PFSK-1 (cell line): ENCODE data around the gene BACH1.

ENCODE experiments used
- POLR2AphosphoS5 ChIP-seq: IDR thresholded peaks from 2 replicates; pipeline ENCODE4 v1.6.1; 2012; ENCODE audit warnings: low read depth, mild to moderate bottlenecking, control low read depth, low read length, moderate library complexity
- TF ChIP-seq, protein P1 (sequence below), 2 experiments: IDR thresholded peaks; 2 replicates each; pipeline versions ENCODE4 v1.6.1 to v1.8.0; 2011 to 2012; ENCODE audit warnings: low read depth in 2 of 2, low read length in 2 of 2, control low read depth in 1 of 2, inconsistent platforms in 1 of 2, mild to moderate bottlenecking in 1 of 2, moderate library complexity in 1 of 2; ENCODE audit not compliant: insufficient read depth in 1 of 2

DNA sequence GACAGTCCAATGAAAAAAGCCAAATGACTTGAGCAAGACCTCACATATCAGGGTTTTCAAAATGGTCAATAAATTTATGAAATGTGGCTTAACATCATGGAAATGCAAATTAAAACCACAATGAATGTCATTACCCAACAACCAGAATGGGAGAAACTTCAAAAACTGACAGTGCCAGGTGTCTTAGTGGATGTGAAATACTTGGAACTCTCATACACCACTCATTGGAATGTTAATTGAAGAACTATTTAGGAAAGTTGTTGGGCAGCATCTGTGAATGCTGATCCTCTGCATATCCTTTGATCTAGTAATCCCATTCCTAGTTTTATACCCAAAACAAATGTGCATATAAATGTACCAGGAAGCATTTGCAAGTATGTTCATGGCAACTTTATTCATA lies 19.2 kb upstream of the BACH1 start:
- TF ChIP-seq, protein P1, sequence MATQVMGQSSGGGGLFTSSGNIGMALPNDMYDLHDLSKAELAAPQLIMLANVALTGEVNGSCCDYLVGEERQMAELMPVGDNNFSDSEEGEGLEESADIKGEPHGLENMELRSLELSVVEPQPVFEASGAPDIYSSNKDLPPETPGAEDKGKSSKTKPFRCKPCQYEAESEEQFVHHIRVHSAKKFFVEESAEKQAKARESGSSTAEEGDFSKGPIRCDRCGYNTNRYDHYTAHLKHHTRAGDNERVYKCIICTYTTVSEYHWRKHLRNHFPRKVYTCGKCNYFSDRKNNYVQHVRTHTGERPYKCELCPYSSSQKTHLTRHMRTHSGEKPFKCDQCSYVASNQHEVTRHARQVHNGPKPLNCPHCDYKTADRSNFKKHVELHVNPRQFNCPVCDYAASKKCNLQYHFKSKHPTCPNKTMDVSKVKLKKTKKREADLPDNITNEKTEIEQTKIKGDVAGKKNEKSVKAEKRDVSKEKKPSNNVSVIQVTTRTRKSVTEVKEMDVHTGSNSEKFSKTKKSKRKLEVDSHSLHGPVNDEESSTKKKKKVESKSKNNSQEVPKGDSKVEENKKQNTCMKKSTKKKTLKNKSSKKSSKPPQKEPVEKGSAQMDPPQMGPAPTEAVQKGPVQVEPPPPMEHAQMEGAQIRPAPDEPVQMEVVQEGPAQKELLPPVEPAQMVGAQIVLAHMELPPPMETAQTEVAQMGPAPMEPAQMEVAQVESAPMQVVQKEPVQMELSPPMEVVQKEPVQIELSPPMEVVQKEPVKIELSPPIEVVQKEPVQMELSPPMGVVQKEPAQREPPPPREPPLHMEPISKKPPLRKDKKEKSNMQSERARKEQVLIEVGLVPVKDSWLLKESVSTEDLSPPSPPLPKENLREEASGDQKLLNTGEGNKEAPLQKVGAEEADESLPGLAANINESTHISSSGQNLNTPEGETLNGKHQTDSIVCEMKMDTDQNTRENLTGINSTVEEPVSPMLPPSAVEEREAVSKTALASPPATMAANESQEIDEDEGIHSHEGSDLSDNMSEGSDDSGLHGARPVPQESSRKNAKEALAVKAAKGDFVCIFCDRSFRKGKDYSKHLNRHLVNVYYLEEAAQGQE (IDR thresholded peaks at IDR 0.05; ENCODE audit: insufficient read depth in 1 of 2, low read depth in 2 of 2, low read length in 2 of 2): no peak
- no peak for TF ChIP-seq POLR2AphosphoS5
